GM19240 (cell line): ENCODE measurements around the gene SYNE4.
"Not testable (repeated sequence)": the region's sequence is repeated elsewhere in the genome, so short reads cannot be mapped to it uniquely, and the experiment has no call there.

Experiments
- DNase-seq: peaks from one replicate; pipeline ENCODE4 v3.0.0; 2011; ENCODE audit warnings: low spot score; ENCODE audit not compliant: insufficient read length

The SYNE4 gene

GRCh38 chr19:35990771-35991730, 17.6 kb downstream of the SYNE4 start:
- no peak for DNase-seq

GRCh38 chr19:35990156-35990555, 18.5 kb downstream of the SYNE4 start:
- no peak for DNase-seq

- DNase-seq: no peak
Measured at GRCh38 chr19:35988824-35989223, 19.8 kb downstream of the SYNE4 start.

- no peak for DNase-seq
Measured at GRCh38 chr19:35987571-35987896, 21.1 kb downstream of the SYNE4 start.

- DNase-seq: no peak
Measured at GRCh38 chr19:35986664-35987570, 21.7 kb downstream of the SYNE4 start.

GRCh38 chr19:35986111-35986510, 22.5 kb downstream of the SYNE4 start:
- no peak for DNase-seq

- DNase-seq: no peak
Measured at GRCh38 chr19:35983177-35983576, 25.4 kb downstream of the SYNE4 start.

- not testable (repeated sequence) for DNase-seq
Measured at GRCh38 chr19:35980997-35981396, 27.6 kb downstream of the SYNE4 start.

GRCh38 chr19:35978832-35979365, 29.7 kb downstream of the SYNE4 start:
- no peak for DNase-seq

- DNase-seq: no peak
Measured at GRCh38 chr19:35978271-35978670, 30.3 kb downstream of the SYNE4 start.

- no peak for DNase-seq
Measured at GRCh38 chr19:35977446-35978222, 31.0 kb downstream of the SYNE4 start.

GRCh38 chr19:35975608-35976214, 32.9 kb downstream of the SYNE4 start:
- no peak for DNase-seq

- DNase-seq: no peak
Measured at GRCh38 chr19:35973487-35973886, 35.1 kb downstream of the SYNE4 start.

- DNase-seq: no peak
Measured at GRCh38 chr19:35966771-35967170, 41.8 kb downstream of the SYNE4 start.

- DNase-seq: no peak
Measured at GRCh38 chr19:35963514-35963913, 45.1 kb downstream of the SYNE4 start.

- DNase-seq: no peak
Measured at GRCh38 chr19:35960432-35960972, 48.1 kb downstream of the SYNE4 start.

- DNase-seq: no peak
Measured at GRCh38 chr19:35959968-35960320, 48.7 kb downstream of the SYNE4 start.

- DNase-seq: no peak
Measured at GRCh38 chr19:35959040-35959967, 49.3 kb downstream of the SYNE4 start.

GRCh38 chr19:35958660-35959039, 50.0 kb downstream of the SYNE4 start:
- DNase-seq: no peak
